Measurements from ENCODE around the gene MCTP1.
"Not testable (repeated sequence)": the region's sequence is repeated elsewhere in the genome, so short reads cannot be mapped to it uniquely, and the experiment has no call there.

The MCTP1 gene

GRCh38 chr5:95178046-95178651 lies 106.7 kb downstream of the MCTP1 start:
- peak; percentile 82 for DNase-seq

- DNase-seq, result peak; percentile 7
These were observed 107.4 kb downstream of the MCTP1 start for GRCh38 chr5:95177456-95177855.

- DNase-seq, result no peak
These were observed 109.8 kb downstream of the MCTP1 start for GRCh38 chr5:95175106-95175505.

- DNase-seq, result no peak
These were observed 112.2 kb downstream of the MCTP1 start for GRCh38 chr5:95172659-95173058.

- no peak for DNase-seq
These were observed 120.0 kb downstream of the MCTP1 start for GRCh38 chr5:95164861-95165260.

GRCh38 chr5:95163079-95163478 lies 121.8 kb downstream of the MCTP1 start:
- no peak for DNase-seq

- no peak for DNase-seq
These were observed 122.5 kb downstream of the MCTP1 start for GRCh38 chr5:95162231-95162992.

GRCh38 chr5:95159603-95160002 lies 125.3 kb downstream of the MCTP1 start:
- no peak for DNase-seq

- no peak for DNase-seq
These were observed 129.0 kb downstream of the MCTP1 start for GRCh38 chr5:95155888-95156287.

GRCh38 chr5:95153511-95153910 lies 131.4 kb downstream of the MCTP1 start:
- DNase-seq, result no peak

GRCh38 chr5:95152535-95152934 lies 132.4 kb downstream of the MCTP1 start:
- DNase-seq, result no peak

- no peak for DNase-seq
These were observed 132.8 kb downstream of the MCTP1 start for GRCh38 chr5:95152131-95152530.

GRCh38 chr5:95151694-95152093 lies 133.2 kb downstream of the MCTP1 start:
- no peak for DNase-seq

GRCh38 chr5:95149387-95149786 lies 135.5 kb downstream of the MCTP1 start:
- no peak for DNase-seq

- DNase-seq, result peak; percentile 22
These were observed 136.4 kb downstream of the MCTP1 start for GRCh38 chr5:95148453-95148852.

GRCh38 chr5:95143858-95144257 lies 141.0 kb downstream of the MCTP1 start:
- not testable (repeated sequence) for DNase-seq

GRCh38 chr5:95142145-95142544 lies 142.7 kb downstream of the MCTP1 start:
- no peak for DNase-seq

- no peak for DNase-seq
These were observed 143.8 kb downstream of the MCTP1 start for GRCh38 chr5:95141141-95141540.

GRCh38 chr5:95134326-95134725 lies 150.6 kb downstream of the MCTP1 start:
- no peak for DNase-seq

- DNase-seq, result no peak
These were observed 152.8 kb downstream of the MCTP1 start for GRCh38 chr5:95132096-95132495.

GRCh38 chr5:95130941-95131340 lies 154.0 kb downstream of the MCTP1 start:
- DNase-seq, result no peak

- DNase-seq, result no peak
These were observed 160.2 kb downstream of the MCTP1 start for GRCh38 chr5:95124731-95125130.

- DNase-seq, result no peak
These were observed 160.8 kb downstream of the MCTP1 start for GRCh38 chr5:95124101-95124500.

GRCh38 chr5:95114902-95115301 lies 170.0 kb downstream of the MCTP1 start:
- DNase-seq, result no peak

GRCh38 chr5:95114305-95114704 lies 170.6 kb downstream of the MCTP1 start:
- no peak for DNase-seq
